GM13977 (cell line): ENCODE results near the gene GTPBP4.

ENCODE experiments used
- DNase-seq: peaks from one replicate; pipeline ENCODE4 v3.0.0; 2012; ENCODE audit warnings: low spot score
- CTCF ChIP-seq: IDR thresholded peaks from 2 replicates; pipeline ENCODE4 v1.5.1; 2012; ENCODE audit warnings: mild to moderate bottlenecking, control low read depth; ENCODE audit not compliant: insufficient read depth; ENCODE audit errors: extremely low read depth, missing control alignments
- in situ Hi-C: fragments of 300-500 bp; cut with MboI; formaldehyde crosslinking; loops from one replicate; pipeline ENCODE4 v1.12.0; 2022; ENCODE audit warnings: low sequenced_read_pairs, low pct_unique_long_range_greater_than_20kb, mixed read lengths, inconsistent platforms; ENCODE audit not compliant: unreplicated experiment

GTPBP4 gene

GRCh38 chr10:1043532-1043995 lies 55.3 kb downstream of the GTPBP4 start:
- peak; percentile 66 for DNase-seq
- no peak for TF ChIP-seq CTCF
- in situ Hi-C loops: no loop called here

DNA sequence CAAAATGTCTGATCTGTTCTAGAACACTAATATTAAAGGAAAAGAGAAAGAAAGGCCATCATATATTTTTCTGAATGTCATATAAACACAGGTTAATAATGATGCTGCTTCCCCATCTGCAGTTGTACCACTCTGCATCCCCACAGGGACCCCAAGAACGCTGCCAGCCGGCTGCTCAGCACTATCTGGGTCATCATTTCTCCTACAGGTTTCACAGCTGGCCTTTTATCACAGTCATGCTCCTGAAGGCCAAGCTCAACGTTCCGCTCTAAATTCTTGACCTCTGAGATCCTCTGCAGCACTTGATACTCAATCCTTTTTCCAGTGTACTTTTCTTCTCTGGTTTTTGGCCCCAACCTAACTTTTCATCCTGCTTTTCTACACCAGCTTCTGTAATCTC lies 55.9 kb downstream of the GTPBP4 start:
- no peak for TF ChIP-seq CTCF
- in situ Hi-C loops: no loop called here
- DNase-seq: no peak

GRCh38 chr10:1044964-1045363 lies 56.7 kb downstream of the GTPBP4 start:
- in situ Hi-C loops: no loop called here
- no peak for TF ChIP-seq CTCF
- DNase-seq: no peak

DNA sequence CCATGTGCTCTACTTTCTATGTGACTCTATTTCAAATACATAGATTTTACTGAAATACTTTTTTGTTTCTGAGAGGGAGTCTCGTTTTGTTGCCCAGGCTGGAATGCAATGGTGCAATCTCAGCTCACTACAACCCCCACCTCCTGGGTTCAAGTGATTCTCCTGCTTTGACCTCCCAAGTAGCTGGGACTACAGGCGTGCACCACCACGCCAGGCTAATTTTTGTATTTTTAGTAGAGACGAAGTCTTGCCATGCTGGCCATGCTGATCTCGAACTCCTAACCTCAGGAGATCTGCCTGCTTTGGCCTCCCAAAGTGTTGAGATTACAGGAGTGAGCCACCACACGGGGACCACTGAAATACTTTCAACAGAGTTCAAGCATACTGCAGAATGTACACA lies 57.2 kb downstream of the GTPBP4 start:
- no peak for DNase-seq
- no peak for TF ChIP-seq CTCF
- in situ Hi-C loops: no loop called here

- no peak for TF ChIP-seq CTCF
- in situ Hi-C loops: no loop called here
- DNase-seq: no peak
These were observed 59.7 kb downstream of the GTPBP4 start for GRCh38 chr10:1047937-1048336.

GRCh38 chr10:1048349-1048731 lies 60.1 kb downstream of the GTPBP4 start:
- no peak for DNase-seq
- in situ Hi-C loops: no loop called here
- TF ChIP-seq CTCF: no peak

DNA sequence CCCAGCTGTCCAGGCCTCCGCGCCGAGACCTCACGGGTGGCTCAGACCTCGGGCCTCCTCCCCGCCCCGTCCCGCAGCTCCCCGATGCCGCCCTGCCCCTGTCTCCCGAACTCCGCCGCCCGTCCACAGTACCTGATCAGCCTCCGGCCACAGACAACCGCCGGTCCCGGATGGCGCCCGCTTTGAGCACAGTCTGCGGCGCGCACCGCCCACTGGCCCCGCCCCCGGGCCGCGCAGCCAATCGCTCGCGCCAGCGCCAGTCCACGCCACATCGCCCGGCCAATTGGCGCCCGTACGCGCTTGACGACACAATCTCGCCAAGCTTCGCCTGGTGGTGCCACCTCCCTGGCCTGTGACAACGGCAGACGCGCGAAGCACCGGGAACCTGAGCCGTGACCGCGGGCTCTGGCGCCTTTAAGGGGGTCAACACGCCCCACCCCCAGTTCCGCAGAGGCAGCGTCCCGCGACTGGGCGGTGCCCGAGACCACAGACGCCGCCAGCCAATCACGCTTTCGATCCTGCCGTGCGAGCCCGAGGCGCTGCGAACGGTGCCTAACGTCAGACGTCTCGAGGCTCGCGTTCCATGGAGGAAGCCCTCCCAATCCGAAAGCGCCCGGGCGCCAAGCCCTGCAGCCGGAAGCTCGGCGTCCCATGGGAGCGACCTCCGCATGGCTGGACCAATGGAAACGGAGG lies 60.6 kb downstream of the GTPBP4 start, which contains the start of gene IDI1:
TSS of gene IDI1 (minus strand) at position 388 of the 693 bp plus-strand sequence. CDS start at position 272, 116 bp downstream.
- peak; percentile 97 for DNase-seq
- no peak for TF ChIP-seq CTCF
- in situ Hi-C loops: no loop called here
